Endothelial cell of umbilical vein (primary cell): ENCODE data around the gene USP35.

Experiments
- CTCF ChIP-seq, 2 donors: IDR thresholded peaks; 1 replicate in 1 of 2; 2 replicates in 1 of 2; pipeline ENCODE4 v1.5.1; 2011; ENCODE audit warnings: low read length in 2 of 2, mild to moderate bottlenecking in 2 of 2, moderate library complexity in 2 of 2, control low read depth in 1 of 2, inconsistent platforms in 1 of 2, low read depth in 1 of 2; ENCODE audit not compliant: insufficient read depth in 1 of 2; ENCODE audit errors: extremely low read depth in 1 of 2
- EZH2 ChIP-seq: IDR thresholded peaks from 2 replicates; pipeline ENCODE4 v1.6.1; 2012; ENCODE audit warnings: borderline replicate concordance, low read depth, mild to moderate bottlenecking, moderate library complexity, low read length, inconsistent platforms; ENCODE audit not compliant: severe bottlenecking
- FOS ChIP-seq: IDR thresholded peaks from 2 replicates; pipeline ENCODE4 v1.6.1; 2011; ENCODE audit warnings: mild to moderate bottlenecking, low read length, moderate library complexity, borderline replicate concordance; ENCODE audit not compliant: insufficient read depth
- JUN ChIP-seq: IDR thresholded peaks from 2 replicates; pipeline ENCODE4 v1.6.1; 2011; ENCODE audit warnings: borderline replicate concordance, low read depth; ENCODE audit not compliant: insufficient read length, insufficient read depth
- MAX ChIP-seq: IDR thresholded peaks from 2 replicates; pipeline ENCODE4 v1.6.1; 2011; ENCODE audit not compliant: insufficient read depth, insufficient read length
- MYC ChIP-seq: IDR thresholded peaks from one replicate; pipeline ENCODE4 v1.6.1; 2011; ENCODE audit warnings: mild to moderate bottlenecking, low read depth, low read length
- POLR2A ChIP-seq: IDR thresholded peaks from 2 replicates; pipeline ENCODE4 v1.6.1; 2012; ENCODE audit warnings: low read depth, mild to moderate bottlenecking, control low read depth, low read length
- POLR2AphosphoS5 ChIP-seq: IDR thresholded peaks from 2 replicates; pipeline ENCODE4 v1.6.1; 2012; ENCODE audit warnings: low read depth, mild to moderate bottlenecking, control low read depth, low read length, moderate library complexity; ENCODE audit not compliant: insufficient read depth

- TF ChIP-seq CTCF (IDR thresholded peaks at IDR 0.05; ENCODE audit: extremely low read depth in 1 of 2, insufficient read depth in 1 of 2, low read depth in 1 of 2, low read length in 2 of 2): no peak
- no peak for TF ChIP-seq JUN
- no peak for TF ChIP-seq POLR2AphosphoS5
- no peak for TF ChIP-seq EZH2
- no peak for TF ChIP-seq POLR2A
- TF ChIP-seq FOS: no peak
- no peak for TF ChIP-seq MYC
- no peak for TF ChIP-seq MAX
These were observed 74.0 kb downstream of the USP35 start for GRCh38 chr11:78262691-78263090.
